SHP77 (cell line): ENCODE results near the gene TRIM65.
"Not testable (repeated sequence)": the region's sequence is repeated elsewhere in the genome, so short reads cannot be mapped to it uniquely, and the experiment has no call there.

Source experiments
- DNase-seq, 2 experiments: peaks; one replicate each; lab custom pipeline; 2025; lab: John Stamatoyannopoulos, UW

TRIM65 gene

DNA sequence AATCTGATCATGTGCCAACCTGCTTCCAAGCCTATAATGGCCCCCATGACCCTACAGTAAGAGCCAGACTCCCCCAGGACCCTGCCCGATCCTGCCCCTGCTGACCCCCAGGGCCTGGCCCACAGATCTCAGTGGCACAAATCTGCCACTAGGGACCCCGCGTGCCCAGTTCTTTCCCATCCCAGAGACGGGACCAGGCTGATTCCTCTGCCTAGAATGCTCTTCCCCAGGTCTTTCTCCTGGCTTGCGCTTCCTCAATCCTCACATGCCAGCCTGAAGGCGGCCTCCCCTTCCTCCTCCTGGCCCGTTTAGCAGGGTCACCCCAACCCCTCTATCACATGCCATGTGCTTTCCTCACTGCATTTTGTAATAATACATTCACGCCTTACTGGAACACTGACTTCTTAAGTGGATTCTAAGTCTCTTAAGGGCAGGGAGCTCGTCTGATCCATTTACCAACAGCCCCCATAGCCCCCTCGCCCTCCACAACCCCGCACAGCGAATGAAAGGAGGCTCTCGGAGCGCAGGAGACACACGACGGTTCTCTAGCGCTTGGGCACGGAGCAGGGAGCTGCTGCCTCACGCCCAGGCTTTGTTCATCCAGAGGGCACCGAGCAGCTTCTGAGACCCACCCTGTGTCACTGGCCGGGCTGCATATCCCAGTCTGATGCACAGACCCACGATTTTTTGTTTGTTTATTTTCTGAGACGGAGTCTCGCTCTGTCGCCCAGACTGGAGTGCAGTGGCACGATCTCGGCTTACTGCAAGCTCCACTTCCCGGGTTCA, 1.2 kb downstream of the TRIM65 start:
- peak; percentile 45 to 55 for DNase-seq

DNA sequence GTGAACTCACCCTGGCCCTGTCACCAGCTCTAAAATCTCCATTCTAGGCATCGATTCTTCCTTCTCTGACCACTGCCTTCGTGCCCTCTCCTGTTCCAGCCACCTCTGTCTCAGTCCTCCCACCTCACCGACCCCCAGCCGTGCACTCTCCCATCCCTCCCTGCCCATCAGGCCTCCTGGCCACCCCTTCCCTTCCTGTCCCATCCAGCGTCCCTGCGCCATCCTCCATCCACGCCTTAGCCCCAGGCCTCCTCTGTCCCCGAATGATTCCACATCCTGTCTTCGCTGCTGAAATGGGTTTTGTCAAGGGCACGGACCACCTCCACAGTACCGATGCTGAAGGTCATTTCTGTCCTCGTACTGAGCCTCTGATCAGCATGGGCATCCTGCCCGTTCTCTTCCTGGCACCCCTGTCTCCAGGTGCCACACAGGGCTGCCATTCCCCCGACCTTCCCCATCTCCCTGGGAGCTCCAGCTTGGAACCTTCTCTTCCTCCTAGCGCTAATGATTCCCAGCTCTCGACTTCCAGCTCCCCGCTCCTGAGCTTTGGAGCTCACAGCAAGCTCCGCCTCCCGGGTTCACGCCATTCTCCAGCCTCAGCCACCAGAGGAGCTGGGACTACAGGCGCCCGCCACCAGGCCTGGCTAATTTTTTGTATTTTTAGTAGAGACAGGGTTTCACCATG, 2.6 kb downstream of the TRIM65 start:
- DNase-seq: no peak

DNA sequence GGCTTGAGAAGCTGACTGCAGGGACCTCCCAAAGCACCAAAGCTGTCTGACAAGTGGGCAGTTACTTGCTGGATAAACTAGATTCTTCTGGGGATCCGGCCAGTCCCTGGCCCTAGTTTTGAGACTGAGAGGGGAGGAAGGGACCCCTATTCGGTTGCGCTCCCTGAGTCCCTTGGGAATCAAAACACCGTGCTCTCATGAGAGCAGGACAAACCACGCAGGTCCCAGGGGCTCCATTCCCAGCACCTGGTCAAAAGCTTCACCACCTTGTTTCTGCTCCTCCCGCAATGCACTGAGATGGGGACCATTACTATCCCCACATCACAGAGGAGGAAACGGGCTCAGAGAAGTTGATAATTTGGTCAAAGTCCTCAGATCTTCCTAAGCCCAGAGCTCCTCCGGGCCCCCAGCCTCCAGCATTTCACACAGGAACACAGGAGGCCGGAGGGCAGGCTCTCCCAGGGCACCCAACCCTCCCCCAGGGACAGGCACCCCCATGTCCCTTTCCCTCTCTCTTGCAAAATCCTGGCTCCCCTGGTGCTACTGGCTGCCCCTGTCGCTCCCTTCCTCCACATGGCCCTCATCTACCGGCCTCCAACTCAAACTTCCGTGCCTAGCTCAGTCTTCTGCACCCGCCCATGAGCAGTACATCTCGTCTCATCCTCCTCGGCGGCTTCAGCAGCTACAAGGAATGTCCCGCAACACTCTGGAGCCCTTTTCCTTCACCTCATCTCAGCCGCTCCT, 3.3 kb downstream of the TRIM65 start:
- no peak for DNase-seq

DNA sequence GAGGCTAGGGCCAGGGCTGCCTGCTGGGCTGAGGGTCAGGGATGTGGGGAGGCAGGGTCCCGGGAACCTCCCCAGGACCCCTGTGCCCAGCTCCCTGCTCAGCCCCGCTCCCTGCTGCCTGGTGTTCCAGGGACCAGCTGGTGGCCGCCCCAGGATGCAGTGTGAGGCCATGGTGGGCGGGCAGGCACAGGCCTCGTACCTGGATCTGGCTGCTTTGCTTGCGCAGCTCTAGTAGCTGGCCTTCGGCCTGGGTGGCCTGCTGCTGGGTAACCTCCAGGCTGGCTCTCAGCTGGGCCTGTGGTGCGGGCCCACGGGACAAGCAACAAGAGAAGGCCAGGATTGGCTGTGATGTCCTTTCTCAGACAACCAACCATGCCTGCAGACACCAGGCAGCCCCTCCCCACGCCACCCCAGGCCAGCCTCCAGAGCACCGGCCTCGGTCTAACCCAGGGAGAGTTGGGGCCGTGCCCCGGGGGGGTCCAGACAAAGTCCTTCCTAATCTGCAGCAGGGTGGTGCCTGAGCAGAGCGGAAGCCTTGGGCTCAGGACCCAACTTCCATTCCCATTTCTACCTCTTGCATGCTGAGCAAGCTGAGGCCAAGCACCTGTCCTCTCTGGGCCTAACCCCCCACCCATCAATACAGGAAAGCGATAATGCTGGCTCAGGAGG, 4.1 kb downstream of the TRIM65 start:
- DNase-seq: no peak

DNA sequence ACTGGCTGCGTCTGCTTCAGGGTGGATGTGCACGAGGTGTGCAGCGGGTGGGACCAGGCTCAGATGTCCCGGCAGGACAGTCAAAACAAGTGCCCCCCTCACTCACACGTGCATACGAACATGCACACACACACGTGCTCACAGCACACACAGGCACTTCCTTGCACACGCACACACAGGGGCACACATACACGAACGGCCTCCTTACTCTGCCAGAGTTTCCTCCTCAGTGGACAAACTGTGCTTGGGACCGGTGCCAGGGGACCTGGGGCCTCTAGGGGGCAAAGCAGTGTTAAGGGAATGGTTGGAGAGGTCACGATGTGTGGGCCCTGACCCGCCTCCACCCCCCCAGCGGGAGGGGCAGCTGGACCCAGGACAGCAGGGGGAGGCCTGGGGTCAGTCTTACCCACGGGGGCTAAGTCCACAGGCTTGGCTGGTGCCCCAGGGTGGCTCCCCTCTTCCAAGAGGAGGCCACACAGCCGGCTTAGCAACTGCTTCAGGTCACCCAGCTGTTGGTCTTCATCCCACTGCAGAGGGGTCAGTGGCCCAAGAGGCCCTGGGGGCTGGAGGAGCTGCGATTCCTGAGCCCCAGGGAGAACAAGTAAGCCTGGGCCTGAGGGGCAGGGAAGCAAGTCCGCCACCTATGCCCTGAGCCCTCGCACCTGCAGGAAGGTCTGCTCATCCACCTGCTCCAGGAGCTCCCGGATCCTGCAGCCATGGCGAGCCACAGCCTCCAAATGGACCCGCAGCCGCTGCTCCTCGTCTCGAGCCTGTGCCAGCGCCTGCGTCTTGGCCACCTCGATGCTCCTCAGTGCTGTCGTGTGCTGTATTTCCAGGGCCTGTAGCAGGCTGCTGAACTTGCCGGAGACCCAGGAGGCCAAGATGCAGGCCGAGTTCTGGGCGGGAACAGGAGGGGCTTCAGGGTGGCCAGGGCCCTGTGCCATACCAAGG, 4.9 kb downstream of the TRIM65 start:
- no peak for DNase-seq

DNA sequence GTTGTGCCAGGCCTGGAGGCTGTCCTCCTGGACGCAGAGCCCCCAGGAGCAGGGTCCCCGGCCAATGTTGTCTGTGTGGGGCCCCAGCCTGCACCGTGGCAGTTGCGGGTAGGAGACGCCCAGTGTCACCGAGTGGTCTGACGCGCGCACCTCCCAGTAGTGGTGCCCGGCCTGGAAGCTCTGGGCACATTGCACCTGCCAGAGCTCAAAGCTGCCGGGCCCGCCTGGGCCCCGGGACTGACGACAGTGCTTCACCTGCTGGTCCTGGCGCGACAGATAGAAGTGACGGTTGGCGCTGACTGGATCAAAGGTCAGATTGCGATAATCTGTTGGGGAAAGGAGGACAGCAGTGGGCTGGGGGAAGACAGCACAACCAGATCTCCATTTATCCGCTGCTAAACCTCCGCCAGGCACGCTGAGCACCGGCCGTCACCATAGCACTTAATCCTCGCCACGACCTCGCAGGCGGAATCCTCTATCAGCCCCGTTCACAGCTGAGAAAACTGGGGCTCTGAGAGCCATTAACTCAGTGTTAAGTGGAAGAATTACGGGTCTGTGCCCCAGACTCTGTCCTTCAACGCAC, 5.6 kb downstream of the TRIM65 start:
- no peak for DNase-seq

DNA sequence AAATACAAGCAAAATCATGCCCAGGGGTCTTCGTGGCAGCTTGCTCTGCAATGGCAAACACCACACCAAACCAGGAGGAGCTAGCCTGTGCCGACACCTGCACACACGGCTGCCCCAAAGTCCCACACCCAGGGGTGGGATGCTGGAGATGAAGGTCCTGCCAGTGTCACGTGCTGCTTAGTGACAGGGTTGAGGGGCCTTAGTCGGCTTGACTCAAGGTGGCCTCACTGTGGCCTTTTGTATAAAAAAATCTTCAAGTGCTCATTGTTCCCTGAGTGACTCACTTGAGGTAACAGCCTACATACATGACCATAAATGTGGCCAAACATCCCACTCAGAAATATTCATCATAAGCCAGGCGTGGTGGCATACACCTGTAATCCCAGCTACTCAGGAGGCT, 7.3 kb downstream of the TRIM65 start:
- no peak for DNase-seq

DNA sequence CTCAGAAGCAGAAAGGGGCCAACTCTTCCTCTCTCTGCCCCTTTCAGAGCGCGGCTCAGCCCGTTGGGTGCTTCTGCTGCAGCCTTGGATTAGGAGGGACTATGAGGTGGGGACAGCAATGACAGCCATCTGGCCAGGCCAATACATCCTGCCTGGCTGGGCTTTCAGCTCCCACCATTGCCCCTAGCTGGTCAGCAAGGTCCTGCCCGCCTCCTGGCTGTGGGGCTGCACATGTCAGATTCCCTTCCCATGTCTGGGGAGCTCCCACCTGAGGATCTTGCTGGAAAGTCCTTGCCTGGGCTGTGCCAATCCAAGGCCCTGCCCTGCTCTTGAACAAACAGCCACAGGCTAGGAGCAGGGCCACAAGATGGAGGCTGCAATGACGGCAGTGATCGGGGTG, 8.3 kb downstream of the TRIM65 start:
- no peak for DNase-seq

DNA sequence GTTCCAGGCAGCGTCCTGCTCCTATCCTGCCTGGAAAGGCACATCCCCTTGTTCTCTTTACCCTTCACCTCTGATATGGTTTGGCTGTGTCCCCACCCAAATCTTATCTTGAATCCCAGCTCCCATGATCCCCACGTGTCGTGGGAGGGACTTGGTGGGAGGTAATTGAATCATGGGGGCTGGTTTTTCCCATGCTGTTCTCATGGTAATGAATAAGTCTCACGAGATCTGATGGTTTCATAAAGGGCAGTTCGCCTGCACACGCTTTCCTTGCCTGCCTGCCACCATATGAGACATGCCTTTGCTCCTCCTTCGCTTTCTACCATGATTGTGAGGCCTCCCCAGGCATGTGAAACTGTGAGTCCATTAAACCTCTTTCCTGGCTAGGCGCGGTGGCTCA, 10.9 kb downstream of the TRIM65 start:
- DNase-seq: not testable (repeated sequence)

GRCh38 chr17:75885431-75885830, 11.3 kb downstream of the TRIM65 start:
- DNase-seq: no peak

DNA sequence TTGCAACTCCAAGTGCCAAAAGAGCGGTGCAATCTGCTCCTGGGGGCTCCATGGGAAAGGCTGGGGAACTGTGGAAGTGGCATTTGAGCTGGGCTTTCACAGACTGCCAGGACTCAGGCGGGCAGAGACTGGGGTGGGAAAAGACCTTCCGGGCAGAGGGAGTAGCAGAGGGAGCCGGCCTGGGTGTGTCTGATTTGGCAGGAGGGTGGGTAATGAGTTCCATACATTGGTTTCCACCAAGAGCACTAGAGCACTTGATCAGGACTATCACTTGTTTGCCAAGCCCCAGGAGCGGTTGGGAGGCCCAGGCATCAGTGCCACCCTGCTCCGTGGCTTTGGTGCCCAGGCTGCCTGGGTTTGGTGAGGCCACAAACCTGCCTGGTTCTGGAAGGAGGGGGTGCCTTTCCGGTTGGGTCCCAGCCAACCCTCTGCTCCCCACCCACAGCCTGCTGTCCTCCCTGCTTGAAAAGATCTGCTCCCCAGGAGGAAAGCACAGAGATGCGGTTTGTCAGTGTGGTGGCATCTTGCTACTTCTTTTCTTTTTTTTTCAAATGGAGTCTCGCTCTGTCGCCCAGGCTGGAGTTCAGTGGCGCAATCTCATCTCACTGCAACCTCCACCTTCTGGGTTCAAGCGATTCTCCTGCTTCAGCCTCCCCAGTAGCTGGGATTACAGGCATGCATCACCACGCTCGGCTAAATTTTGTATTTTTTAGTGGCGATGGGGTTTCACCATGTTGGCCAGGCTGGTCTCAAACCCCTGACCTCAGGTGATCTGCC, 14.9 kb downstream of the TRIM65 start:
- no peak for DNase-seq

DNA sequence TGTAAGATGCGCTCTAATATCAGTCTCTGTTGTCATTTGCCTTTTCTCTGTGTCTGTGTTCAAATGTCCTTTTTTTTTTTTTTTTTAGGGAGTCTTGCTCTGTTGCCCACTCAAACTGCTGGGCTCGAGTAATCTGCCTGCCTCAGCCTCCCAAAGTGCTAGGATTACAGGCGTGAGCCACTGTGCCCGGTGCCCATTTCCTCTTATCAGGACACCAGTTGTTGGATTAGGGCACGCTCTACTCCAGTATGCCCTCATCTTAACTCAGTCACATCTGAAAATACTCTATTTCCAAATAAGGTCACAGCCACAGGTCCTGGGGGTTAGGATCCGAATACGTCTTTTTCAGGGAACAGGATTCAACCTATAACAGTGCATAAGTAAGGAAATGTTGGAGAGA, 16.5 kb downstream of the TRIM65 start:
- no peak for DNase-seq

- peak; percentile 51 to 69 for DNase-seq
Measured at GRCh38 chr17:75878174-75878998, 18.4 kb downstream of the TRIM65 start, which contains the start of gene TRIM47. Gene TRIM47 (minus strand): TSS chr17:75878581. CDS start chr17:75878548, 33 bp downstream.

DNA sequence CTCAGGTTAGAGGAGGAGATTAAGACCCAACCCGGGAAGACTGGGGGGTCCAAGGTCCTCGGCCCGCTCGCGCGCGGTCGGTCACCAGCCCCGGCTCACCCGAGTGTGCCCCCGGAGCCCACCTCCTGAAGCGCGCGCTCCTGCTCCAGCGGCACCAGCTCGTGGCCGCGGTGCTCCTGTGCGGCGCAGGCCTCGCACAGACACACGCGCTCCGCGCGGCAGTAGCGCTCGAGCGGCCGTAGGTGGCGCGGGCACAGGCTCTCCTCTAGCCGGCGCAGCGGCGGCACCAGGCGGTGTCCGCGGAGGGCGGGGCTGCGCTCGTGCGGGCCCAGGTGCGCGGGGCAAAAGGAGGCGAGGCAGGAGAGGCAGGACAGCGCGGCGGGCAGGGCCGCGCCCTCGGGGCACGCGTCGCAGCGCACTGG, 19.0 kb downstream of the TRIM65 start:
- DNase-seq: peak; percentile 58 to 86

GRCh38 chr17:75876938-75877751, 19.6 kb downstream of the TRIM65 start:
- peak; percentile 51 to 72 for DNase-seq

DNA sequence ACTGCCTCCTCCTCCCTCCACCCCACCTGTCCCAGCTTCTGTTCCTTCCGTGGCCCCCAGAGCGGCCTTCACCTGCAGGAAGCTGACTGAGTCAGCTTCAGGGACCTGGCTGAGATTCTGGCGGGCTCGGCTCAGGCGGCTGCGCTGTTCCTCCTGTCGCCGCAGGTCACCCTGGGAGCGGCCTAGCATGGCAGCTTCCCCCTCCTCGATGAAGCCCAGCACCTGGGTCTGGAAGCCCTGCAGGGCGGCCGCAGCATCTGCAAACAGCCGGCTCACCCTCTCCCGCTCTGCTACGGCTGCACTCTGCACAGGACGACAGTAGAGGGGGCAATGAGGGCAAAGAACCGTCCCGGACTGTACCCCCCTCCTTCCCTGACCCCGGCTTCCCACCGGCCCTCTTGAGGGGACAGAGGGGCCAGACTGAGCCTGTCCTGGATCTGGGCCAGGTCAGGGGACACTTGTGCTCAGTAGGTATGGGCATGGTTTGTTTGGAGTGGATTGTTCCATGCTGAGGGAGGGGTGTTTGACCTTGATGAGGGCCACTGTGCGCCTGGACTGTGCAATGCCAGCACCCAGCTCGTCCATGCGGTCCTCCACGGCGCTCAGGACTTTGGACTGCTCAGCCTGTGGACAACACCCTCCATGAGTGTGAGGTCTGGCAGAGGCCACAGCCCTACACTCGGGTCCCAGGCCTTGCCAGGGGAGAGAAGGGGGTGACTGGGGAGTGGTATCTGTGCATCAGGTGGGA, 20.4 kb downstream of the TRIM65 start:
- DNase-seq: peak; percentile 86 to 91

GRCh38 chr17:75875940-75876189, 20.9 kb downstream of the TRIM65 start:
- no peak for DNase-seq
